ENCODE data around the gene NCLN.
"Not testable (repeated sequence)": the region's sequence is repeated elsewhere in the genome, so short reads cannot be mapped to it uniquely, and the experiment has no call there.

Gene NCLN

DNA sequence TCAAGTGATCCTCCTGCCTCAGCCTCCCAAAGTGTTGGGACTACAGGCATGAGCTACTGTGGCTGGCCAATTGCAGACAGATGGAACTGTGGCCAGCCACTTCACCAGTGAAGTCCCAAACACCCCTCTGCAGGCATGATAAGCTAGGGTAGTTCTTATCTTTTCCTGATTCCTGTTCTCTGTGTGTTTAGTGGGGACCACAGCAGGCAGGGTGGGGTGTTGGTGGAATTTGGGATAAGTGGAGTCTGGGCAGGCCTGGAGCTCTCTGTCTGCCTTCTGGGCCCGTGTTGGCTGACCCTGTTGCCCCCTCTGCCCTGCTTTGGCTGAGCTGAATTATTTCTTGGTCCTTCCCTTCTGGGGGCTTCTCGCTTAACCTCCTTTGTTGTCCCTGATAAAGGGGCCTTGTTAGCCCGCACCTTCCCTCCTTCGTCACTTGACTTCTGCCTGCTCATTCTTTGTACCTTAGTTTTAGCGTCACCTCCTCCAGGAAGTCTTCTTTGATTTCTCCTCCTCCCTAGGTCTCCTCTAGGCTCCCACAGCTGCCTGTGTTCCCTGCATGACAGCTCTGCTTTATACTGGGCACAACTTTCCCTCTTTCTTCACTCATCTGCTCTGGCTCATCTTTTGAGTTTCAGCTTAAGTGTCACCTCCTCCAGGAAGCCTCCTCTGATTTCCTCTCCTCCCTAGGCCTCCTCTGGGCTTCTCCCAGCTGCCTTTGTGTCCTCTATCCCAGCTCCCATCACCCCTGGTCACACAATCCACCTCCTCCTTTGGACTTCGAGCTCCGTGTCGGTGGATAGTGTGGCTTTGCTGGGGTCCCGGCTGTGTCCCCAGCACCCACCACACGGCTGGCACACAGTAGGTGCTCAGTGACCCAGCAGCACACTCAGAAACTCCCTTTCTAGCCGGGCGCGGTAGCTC is 1.7 kb upstream of the NCLN start:
- DNase-seq (ENCODE audit: low read depth in 2 of 2): no peak

- no peak for DNase-seq (ENCODE audit: low read depth in 2 of 2)
Observed at GRCh38 chr19:3184847-3185460, 776 bp upstream of the NCLN start.

- no peak for DNase-seq (ENCODE audit: low read depth in 2 of 2)
Observed at GRCh38 chr19:3186160-3186688, 494 bp downstream of the NCLN start.

- DNase-seq (ENCODE audit: low read depth in 2 of 2): no peak
Observed at GRCh38 chr19:3186891-3187661, 1.3 kb downstream of the NCLN start.

- no peak for DNase-seq (ENCODE audit: low read depth in 2 of 2)
Observed at GRCh38 chr19:3187662-3188511, 2.2 kb downstream of the NCLN start.

DNA sequence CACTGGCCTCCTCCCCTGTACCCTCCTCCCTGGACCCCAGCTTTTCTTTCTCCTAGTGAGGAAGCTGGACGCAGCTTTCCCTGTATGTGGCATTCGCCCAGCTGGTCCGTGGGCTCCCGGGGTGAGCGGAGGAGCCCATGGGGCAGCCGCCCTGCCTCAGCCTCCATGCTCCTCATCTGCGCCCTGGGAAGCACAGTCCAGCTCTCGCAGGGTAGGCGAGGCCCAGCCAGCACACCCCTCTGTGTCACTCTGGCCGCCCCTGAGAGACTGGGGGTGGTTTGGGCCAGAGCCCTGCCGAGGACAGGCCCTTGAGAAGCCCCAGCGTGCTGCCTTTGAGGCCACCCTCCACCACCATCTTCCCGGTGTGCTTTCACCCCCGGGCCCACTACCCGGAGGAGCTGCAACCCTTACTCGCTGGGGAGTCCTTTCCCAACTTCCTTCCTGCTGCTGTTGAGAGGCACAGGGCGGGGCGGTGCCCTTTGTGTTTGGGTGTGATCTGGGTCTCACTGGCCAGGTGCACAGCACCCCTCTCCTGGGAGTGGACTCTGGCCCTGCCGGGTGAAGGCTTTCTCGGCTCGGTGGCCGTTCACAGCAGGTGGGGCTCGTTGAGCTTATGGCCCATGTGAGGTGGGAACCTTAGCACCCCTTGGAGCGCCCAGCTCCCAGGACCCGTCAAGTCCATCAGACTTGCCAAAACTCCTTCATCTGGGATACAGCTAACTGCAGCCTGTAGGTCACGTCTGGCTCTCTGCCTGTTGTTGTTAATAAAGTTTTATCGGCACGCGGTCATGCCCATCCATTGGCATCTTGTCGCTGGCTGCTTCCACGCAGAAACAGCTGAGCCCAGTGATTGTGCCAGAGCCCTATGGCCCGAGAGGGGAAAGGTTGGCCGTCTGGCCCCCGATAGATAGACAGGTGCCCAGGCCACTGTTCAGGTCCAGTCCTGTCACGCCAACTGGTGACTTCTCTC is 3.2 kb downstream of the NCLN start:
- DNase-seq (ENCODE audit: low read depth in 2 of 2): no peak

- no peak for DNase-seq (ENCODE audit: low read depth in 2 of 2)
Observed at GRCh38 chr19:3189702-3190469, 4.2 kb downstream of the NCLN start.

- no peak for DNase-seq (ENCODE audit: low read depth in 2 of 2)
Observed at GRCh38 chr19:3190470-3190770, 4.7 kb downstream of the NCLN start.

DNA sequence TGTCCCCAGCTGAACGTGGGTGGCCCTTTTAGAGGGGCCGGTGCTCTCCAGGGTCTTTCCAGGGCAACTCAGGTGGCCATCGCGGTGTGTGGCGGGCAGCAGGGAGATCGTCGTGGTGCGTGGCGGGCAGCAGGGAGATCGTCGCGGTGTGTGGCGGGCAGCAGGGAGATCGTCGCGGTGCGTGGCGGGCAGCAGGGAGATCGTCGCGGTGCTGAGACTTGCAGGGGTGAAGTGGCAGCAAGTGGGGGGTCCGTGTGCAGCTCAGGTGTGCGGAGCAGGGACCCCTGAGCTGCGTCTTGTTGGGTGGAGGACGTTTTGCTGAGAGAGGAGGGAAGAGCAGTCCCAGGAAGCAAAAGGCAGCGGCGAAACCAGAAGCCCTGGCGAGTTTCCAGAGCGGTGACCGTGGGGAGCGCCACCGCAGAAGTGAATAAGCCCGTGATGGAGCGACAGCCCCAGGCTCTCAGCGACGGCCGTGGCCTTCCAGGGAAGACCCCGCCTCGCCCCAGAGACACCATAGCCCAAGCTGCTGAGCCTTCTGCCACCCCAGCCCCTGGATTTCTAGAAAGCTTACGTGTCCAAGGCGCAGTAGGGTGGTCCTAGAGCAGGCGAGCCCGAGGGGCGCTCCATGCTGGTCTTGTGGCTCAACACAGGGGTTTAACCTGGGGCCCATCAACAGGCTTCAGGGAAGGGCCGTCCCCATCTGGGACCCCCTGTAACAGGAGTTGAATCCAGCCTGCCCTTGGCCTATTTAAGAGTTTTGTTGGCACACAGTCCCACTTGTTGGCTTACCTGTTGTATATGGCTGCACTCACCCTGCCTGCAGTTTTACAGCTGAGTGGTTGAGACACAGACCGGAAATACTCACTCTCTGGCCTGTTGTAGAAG is 5.4 kb downstream of the NCLN start:
- DNase-seq (ENCODE audit: low read depth in 2 of 2): no peak

DNA sequence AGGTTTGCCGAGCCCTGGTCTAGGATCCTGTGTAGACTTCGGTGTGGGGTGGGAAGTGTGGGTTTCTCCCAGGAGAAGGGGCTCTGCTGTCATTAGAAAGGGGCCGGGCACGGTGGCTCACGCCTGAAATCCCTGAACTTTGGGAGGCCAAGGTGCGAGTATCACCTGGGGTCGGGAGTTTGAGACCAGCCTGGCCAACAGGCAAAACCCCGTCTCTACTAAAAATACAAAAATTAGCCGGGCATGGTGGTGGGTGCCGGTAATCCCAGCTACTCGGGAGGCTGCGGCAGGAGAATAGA is 6.0 kb downstream of the NCLN start:
- not testable (repeated sequence) for DNase-seq (ENCODE audit: low read depth in 2 of 2)

DNA sequence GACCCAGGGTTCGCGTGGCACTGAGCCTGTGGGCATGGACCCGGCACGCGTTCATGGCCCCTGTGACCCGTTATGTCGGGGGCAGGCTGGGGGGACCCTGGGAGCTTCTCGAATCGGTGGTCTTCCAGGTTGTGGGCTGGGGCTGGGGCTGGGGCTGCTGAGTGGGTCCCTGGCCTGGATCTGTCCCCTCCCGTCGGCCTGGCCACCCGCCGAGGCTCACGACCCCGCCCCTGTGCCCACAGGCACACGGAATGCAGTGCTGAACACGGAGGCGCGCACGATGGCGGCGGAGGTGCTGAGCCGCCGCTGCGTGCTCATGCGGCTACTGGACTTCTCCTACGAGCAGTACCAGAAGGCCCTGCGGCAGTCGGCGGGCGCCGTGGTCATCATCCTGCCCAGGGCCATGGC is 6.5 kb downstream of the NCLN start:
- no peak for DNase-seq (ENCODE audit: low read depth in 2 of 2)

GRCh38 chr19:3192684-3193083 is 7.0 kb downstream of the NCLN start:
- no peak for DNase-seq (ENCODE audit: low read depth in 2 of 2)

DNA sequence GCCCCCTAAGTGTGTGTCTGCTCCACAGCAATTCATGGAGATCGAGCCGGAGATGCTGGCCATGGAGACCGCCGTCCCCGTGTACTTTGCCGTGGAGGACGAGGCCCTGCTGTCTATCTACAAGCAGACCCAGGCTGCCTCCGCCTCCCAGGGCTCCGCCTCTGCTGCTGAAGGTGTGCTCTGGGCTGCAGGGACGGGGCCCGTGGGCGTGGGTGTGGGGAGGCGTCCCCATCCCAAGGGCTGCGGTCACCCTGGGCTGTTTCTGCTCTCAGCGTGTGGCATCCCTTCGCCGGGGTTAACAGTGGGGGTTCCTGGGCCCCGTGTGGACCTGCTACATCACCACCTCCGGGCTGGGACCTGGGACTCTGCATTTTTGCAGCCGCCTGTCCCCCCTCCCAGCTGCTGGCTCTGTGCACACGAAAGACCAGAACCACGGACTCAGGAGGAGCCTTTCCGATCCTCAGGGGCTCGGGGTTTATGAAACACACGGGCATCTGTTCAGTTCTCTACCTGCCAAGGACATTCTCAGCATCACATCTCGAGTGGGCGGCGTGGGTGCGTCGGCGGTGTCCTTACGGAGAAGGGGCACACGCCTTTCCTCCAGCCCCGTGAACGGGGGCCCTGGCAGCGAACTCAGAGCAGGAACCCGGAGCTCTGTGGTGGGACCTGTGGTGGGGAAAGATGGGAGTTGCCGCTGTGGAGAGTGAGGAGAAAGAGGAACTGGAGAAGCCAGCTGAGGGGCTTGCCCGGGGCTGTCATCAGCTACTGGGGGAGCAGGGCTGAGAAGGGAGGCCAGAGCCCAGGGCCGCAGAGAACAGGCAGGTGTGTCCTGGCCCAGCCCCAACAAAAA is 7.8 kb downstream of the NCLN start:
- DNase-seq (ENCODE audit: low read depth in 2 of 2): no peak

DNA sequence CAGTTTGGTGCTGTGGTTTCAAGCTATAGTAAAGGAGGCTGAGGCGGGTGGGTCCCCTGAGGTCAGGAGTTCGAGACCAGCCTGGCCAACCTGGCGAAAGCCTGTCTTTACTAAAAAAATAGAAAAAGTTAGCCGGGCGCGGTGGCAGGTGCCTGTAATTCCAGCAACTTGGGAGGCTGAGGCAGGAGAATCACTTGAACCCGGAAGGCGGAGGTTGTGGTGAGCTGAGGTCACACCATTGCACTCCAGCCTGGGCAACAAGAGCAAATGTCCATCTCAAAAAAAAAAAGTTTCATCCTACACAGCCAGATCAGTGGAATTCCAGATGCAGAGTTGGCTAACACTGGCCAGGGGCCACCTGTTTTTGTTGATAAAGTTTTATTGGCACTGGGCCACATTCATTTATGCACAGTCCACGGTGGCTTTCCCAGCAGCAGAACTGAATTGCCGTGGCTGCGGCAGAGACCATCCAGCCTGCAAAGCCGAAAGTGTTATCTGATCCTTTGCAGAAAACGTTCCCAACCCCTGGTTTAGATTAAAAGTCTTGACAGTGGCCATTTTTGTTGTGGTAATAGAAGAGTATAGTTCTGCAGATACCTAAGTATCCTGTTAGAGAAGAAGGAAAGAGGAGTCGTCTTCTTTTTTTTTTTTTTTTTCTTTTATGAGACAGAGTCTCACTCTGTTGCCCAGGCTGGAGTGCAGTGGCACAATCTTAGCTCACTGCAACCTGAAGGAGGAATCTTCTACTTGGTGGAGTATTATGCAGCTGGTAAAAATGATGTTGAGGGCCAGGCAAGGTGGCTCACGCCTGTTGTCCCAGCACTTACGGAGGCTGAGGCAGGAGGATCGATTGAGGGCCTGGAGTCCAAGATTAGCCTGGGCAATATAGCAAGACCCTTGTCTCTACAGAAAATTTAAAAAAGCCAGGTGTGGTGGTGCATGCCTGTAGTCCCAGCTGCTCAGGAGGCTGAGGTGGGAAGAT is 8.7 kb downstream of the NCLN start:
- DNase-seq (ENCODE audit: low read depth in 2 of 2): no peak

DNA sequence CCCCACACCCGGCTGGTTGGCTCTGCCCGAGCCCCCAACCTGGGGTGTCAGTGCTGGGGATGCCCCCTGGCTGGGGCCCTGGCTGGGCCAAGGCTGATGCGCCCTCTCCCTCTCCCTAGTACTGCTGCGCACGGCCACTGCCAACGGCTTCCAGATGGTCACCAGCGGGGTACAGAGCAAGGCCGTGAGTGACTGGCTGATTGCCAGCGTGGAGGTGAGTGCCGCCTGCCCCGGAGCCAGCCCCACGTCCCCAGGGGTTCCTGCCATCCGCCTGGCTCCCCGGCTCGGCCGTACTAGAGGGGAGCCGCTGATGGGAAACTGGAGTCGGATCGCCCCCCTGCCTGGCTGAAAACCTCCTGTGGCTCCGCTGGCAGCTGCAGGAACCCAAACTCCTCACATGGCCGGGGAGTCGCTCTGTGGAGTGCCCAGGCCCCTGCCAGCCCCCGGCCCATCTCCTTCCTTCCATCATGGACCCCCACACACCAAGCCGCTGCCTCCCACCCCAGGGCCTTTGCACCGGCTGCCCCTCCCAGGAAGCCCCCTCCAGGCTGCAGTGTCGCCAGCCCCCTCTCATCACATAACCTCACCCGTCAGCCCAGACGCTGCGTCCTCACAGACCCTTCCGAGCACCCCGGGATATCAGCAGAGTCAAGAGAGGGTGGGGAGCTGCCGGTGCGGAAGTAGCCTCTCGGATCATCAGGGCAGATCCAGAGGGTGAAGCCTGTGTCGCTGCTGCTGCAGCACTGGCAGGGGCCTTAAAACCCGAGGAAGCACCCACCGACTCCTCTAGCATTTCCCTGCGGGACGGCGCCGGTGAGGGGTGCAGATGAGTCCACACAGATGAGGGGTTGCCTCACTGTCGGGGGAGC is 10.6 kb downstream of the NCLN start:
- DNase-seq (ENCODE audit: low read depth in 2 of 2): no peak

DNA sequence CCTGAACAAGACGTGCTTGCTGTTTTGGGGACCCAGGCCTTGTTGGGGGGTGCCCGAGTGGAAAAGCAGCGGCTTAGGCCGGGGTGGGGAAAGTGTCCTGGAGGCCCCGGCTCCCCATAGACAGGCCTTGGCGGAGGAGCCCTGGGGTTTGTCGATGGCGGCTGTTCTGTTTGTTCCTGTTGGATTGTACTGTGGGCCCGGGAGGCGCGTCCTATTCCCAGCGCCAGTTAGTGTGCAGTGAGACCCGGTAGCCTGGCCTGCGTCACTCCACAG is 11.1 kb downstream of the NCLN start:
- no peak for DNase-seq (ENCODE audit: low read depth in 2 of 2)

Data from stimulated activated CD4-positive, alpha-beta T cell treated with anti-CD3 and anti-CD28 coated beads, Interleukin-1b, Interleukin-23, amount 100 ng/mL, for 1 hour (primary cell).